Measurements from ENCODE around the gene COL7A1.
"Not testable (repeated sequence)": the region's sequence is repeated elsewhere in the genome, so short reads cannot be mapped to it uniquely, and the experiment has no call there.

The COL7A1 gene

GRCh38 chr3:48535578-48535977 is 59.6 kb downstream of the COL7A1 start:
- Histone ChIP-seq H3K9me3 (ENCODE audit: control insufficient read depth in 2 of 2, low read length in 2 of 2) (no peaks in the 10 kb centered on the region), H3K9ac (ENCODE audit: low read length in 2 of 2) (no peak overlapping the region), H3K27ac (ENCODE audit: low read length) (no peak overlapping the region), H3K27me3 (ENCODE audit: control insufficient read depth in 1 of 2, insufficient read depth in 2 of 2, low read length in 2 of 2) (no peaks in the 10 kb centered on the region), H3K4me1 (ENCODE audit: control insufficient read depth, insufficient read depth, low read length) (no peaks in the 10 kb centered on the region), H3K4me3 (ENCODE audit: low read length in 2 of 2) (no peak overlapping the region), H3K36me3 (ENCODE audit: control insufficient read depth in 2 of 2, insufficient read depth in 2 of 2, low read length in 2 of 2) (peaks cover 16 to 23% of the 10 kb centered on the region in 2 donors)

- Histone ChIP-seq H3K4me1 (ENCODE audit: control insufficient read depth, insufficient read depth, low read length) (no peaks in the 10 kb centered on the region), H3K9ac (ENCODE audit: low read length in 2 of 2) (no peak overlapping the region), H3K36me3 (ENCODE audit: control insufficient read depth in 2 of 2, insufficient read depth in 2 of 2, low read length in 2 of 2) (peaks cover 16 to 17% of the 10 kb centered on the region in 2 donors), H3K4me3 (ENCODE audit: low read length in 2 of 2) (no peak overlapping the region), H3K9me3 (ENCODE audit: control insufficient read depth in 2 of 2, low read length in 2 of 2) (no peaks in the 10 kb centered on the region), H3K27me3 (ENCODE audit: control insufficient read depth in 1 of 2, insufficient read depth in 2 of 2, low read length in 2 of 2) (no peaks in the 10 kb centered on the region), H3K27ac (ENCODE audit: low read length) (no peak overlapping the region)
These were observed 62.2 kb downstream of the COL7A1 start for GRCh38 chr3:48532977-48533337.

- Histone ChIP-seq H3K27me3 (ENCODE audit: control insufficient read depth in 1 of 2, insufficient read depth in 2 of 2, low read length in 2 of 2) (no peaks in the 10 kb centered on the region), H3K4me3 (ENCODE audit: low read length in 2 of 2) (no peak overlapping the region), H3K9ac (ENCODE audit: low read length in 2 of 2) (no peak overlapping the region), H3K27ac (ENCODE audit: low read length) (no peak overlapping the region), H3K36me3 (ENCODE audit: control insufficient read depth in 2 of 2, insufficient read depth in 2 of 2, low read length in 2 of 2) (peaks cover 16 to 17% of the 10 kb centered on the region in 2 donors), H3K9me3 (ENCODE audit: control insufficient read depth in 2 of 2, low read length in 2 of 2) (no peaks in the 10 kb centered on the region), H3K4me1 (ENCODE audit: control insufficient read depth, insufficient read depth, low read length) (no peaks in the 10 kb centered on the region)
These were observed 62.7 kb downstream of the COL7A1 start for GRCh38 chr3:48532271-48532976.

GRCh38 chr3:48530701-48531100 is 64.4 kb downstream of the COL7A1 start:
- not testable (repeated sequence) for H3K27me3 ChIP-seq (ENCODE audit: control insufficient read depth in 1 of 2, insufficient read depth in 2 of 2, low read length in 2 of 2); H3K4me3 ChIP-seq (ENCODE audit: low read length in 2 of 2); H3K27ac ChIP-seq (ENCODE audit: low read length); H3K9ac ChIP-seq (ENCODE audit: low read length in 2 of 2); H3K9me3 ChIP-seq (ENCODE audit: control insufficient read depth in 2 of 2, low read length in 2 of 2); H3K4me1 ChIP-seq (ENCODE audit: control insufficient read depth, insufficient read depth, low read length); H3K36me3 ChIP-seq (ENCODE audit: control insufficient read depth in 2 of 2, insufficient read depth in 2 of 2, low read length in 2 of 2)

GRCh38 chr3:48528754-48529153 is 66.4 kb downstream of the COL7A1 start:
- Histone ChIP-seq H3K27ac (ENCODE audit: low read length) (no peak overlapping the region), H3K4me3 (ENCODE audit: low read length in 2 of 2) (no peak overlapping the region), H3K36me3 (ENCODE audit: control insufficient read depth in 2 of 2, insufficient read depth in 2 of 2, low read length in 2 of 2) (peaks cover 0 to 2% of the 10 kb centered on the region in 2 donors)

GRCh38 chr3:48528048-48528447 is 67.1 kb downstream of the COL7A1 start:
- Histone ChIP-seq H3K27ac (ENCODE audit: low read length) (no peak overlapping the region), H3K9me3 (ENCODE audit: control insufficient read depth in 2 of 2, low read length in 2 of 2) (no peaks in the 10 kb centered on the region), H3K9ac (ENCODE audit: low read length in 2 of 2) (no peak overlapping the region), H3K4me1 (ENCODE audit: control insufficient read depth, insufficient read depth, low read length) (no peaks in the 10 kb centered on the region), H3K36me3 (ENCODE audit: control insufficient read depth in 2 of 2, insufficient read depth in 2 of 2, low read length in 2 of 2) (peaks cover 0 to 2% of the 10 kb centered on the region in 2 donors), H3K27me3 (ENCODE audit: control insufficient read depth in 1 of 2, insufficient read depth in 2 of 2, low read length in 2 of 2) (no peaks in the 10 kb centered on the region), H3K4me3 (ENCODE audit: low read length in 2 of 2) (no peak overlapping the region)

More at GRCh38 chr3:48528754-48529153, 66.4 kb downstream of the COL7A1 start:
- no peaks in the 10 kb centered on the region for H3K9me3 ChIP-seq (ENCODE audit: control insufficient read depth in 2 of 2, low read length in 2 of 2)
- H3K27me3 ChIP-seq (ENCODE audit: control insufficient read depth in 1 of 2, insufficient read depth in 2 of 2, low read length in 2 of 2) = no peaks in the 10 kb centered on the region
- H3K4me1 ChIP-seq (ENCODE audit: control insufficient read depth, insufficient read depth, low read length) = no peaks in the 10 kb centered on the region
- no peak overlapping the region for H3K9ac ChIP-seq (ENCODE audit: low read length in 2 of 2)

GRCh38 chr3:48524970-48525369 is 70.2 kb downstream of the COL7A1 start:
- Histone ChIP-seq H3K36me3 (ENCODE audit: control insufficient read depth in 2 of 2, insufficient read depth in 2 of 2, low read length in 2 of 2) (peaks cover 0 to 2% of the 10 kb centered on the region in 2 donors), H3K27me3 (ENCODE audit: control insufficient read depth in 1 of 2, insufficient read depth in 2 of 2, low read length in 2 of 2) (no peaks in the 10 kb centered on the region), H3K4me1 (ENCODE audit: control insufficient read depth, insufficient read depth, low read length) (no peaks in the 10 kb centered on the region), H3K27ac (ENCODE audit: low read length) (no peak overlapping the region), H3K4me3 (ENCODE audit: low read length in 2 of 2) (no peak overlapping the region), H3K9ac (ENCODE audit: low read length in 2 of 2) (no peak overlapping the region), H3K9me3 (ENCODE audit: control insufficient read depth in 2 of 2, low read length in 2 of 2) (no peaks in the 10 kb centered on the region)

- H3K36me3 ChIP-seq (ENCODE audit: control insufficient read depth in 2 of 2, insufficient read depth in 2 of 2, low read length in 2 of 2) = no peaks in the 10 kb centered on the region
- no peaks in the 10 kb centered on the region for H3K27me3 ChIP-seq (ENCODE audit: control insufficient read depth in 1 of 2, insufficient read depth in 2 of 2, low read length in 2 of 2)
- H3K27ac ChIP-seq (ENCODE audit: low read length) = no peak overlapping the region
- no peaks in the 10 kb centered on the region for H3K4me1 ChIP-seq (ENCODE audit: control insufficient read depth, insufficient read depth, low read length)
- no peak overlapping the region for H3K4me3 ChIP-seq (ENCODE audit: low read length in 2 of 2)
- no peak overlapping the region for H3K9ac ChIP-seq (ENCODE audit: low read length in 2 of 2)
- no peaks in the 10 kb centered on the region for H3K9me3 ChIP-seq (ENCODE audit: control insufficient read depth in 2 of 2, low read length in 2 of 2)
These were observed 73.5 kb downstream of the COL7A1 start for GRCh38 chr3:48521635-48522034.

- H3K9me3 ChIP-seq (ENCODE audit: control insufficient read depth in 2 of 2, low read length in 2 of 2) = no peaks in the 10 kb centered on the region
- H3K27ac ChIP-seq (ENCODE audit: low read length) = no peak overlapping the region
- H3K9ac ChIP-seq (ENCODE audit: low read length in 2 of 2) = no peak overlapping the region
- no peaks in the 10 kb centered on the region for H3K36me3 ChIP-seq (ENCODE audit: control insufficient read depth in 2 of 2, insufficient read depth in 2 of 2, low read length in 2 of 2)
- no peaks in the 10 kb centered on the region for H3K27me3 ChIP-seq (ENCODE audit: control insufficient read depth in 1 of 2, insufficient read depth in 2 of 2, low read length in 2 of 2)
- no peaks in the 10 kb centered on the region for H3K4me1 ChIP-seq (ENCODE audit: control insufficient read depth, insufficient read depth, low read length)
- no peak overlapping the region for H3K4me3 ChIP-seq (ENCODE audit: low read length in 2 of 2)
These were observed 75.9 kb downstream of the COL7A1 start for GRCh38 chr3:48519277-48519643.

- no peak overlapping the region for H3K27ac ChIP-seq (ENCODE audit: low read length)
- no peaks in the 10 kb centered on the region for H3K36me3 ChIP-seq (ENCODE audit: control insufficient read depth in 2 of 2, insufficient read depth in 2 of 2, low read length in 2 of 2)
- H3K4me1 ChIP-seq (ENCODE audit: control insufficient read depth, insufficient read depth, low read length) = no peaks in the 10 kb centered on the region
- no peak overlapping the region for H3K9ac ChIP-seq (ENCODE audit: low read length in 2 of 2)
- no peaks in the 10 kb centered on the region for H3K9me3 ChIP-seq (ENCODE audit: control insufficient read depth in 2 of 2, low read length in 2 of 2)
- H3K27me3 ChIP-seq (ENCODE audit: control insufficient read depth in 1 of 2, insufficient read depth in 2 of 2, low read length in 2 of 2) = no peaks in the 10 kb centered on the region
- H3K4me3 ChIP-seq (ENCODE audit: low read length in 2 of 2) = no peak overlapping the region
These were observed 76.4 kb downstream of the COL7A1 start for GRCh38 chr3:48518638-48519276.

- H3K9ac ChIP-seq (ENCODE audit: low read length in 2 of 2) = no peak overlapping the region
These were observed 77.1 kb downstream of the COL7A1 start for GRCh38 chr3:48518069-48518468.

More at GRCh38 chr3:48518069-48518468, 77.1 kb downstream of the COL7A1 start:
- H3K4me1 ChIP-seq (ENCODE audit: control insufficient read depth, insufficient read depth, low read length) = no peaks in the 10 kb centered on the region
- no peaks in the 10 kb centered on the region for H3K27me3 ChIP-seq (ENCODE audit: control insufficient read depth in 1 of 2, insufficient read depth in 2 of 2, low read length in 2 of 2)
- no peak overlapping the region for H3K4me3 ChIP-seq (ENCODE audit: low read length in 2 of 2)
- no peaks in the 10 kb centered on the region for H3K36me3 ChIP-seq (ENCODE audit: control insufficient read depth in 2 of 2, insufficient read depth in 2 of 2, low read length in 2 of 2)
- no peaks in the 10 kb centered on the region for H3K9me3 ChIP-seq (ENCODE audit: control insufficient read depth in 2 of 2, low read length in 2 of 2)
- no peak overlapping the region for H3K27ac ChIP-seq (ENCODE audit: low read length)
